HG03521 (cell line): ENCODE measurements around the gene MARK2.

ENCODE experiments used
- ATAC-seq: cut with Tn5 transposase; IDR thresholded peaks from one replicate; pipeline ENCODE4 v1.9.1; 2021; ENCODE audit warnings: mild to moderate bottlenecking, moderate library complexity; ENCODE audit not compliant: unreplicated experiment

Gene MARK2

GRCh38 chr11:63920126-63920938, 81.4 kb downstream of the MARK2 start:
- no peak for ATAC-seq

- ATAC-seq, result no peak
Measured at GRCh38 chr11:63920939-63921417, 82.1 kb downstream of the MARK2 start.

GRCh38 chr11:63922673-63923192, 83.8 kb downstream of the MARK2 start:
- ATAC-seq, result no peak

- ATAC-seq, result no peak
Measured at GRCh38 chr11:63923319-63923718, 84.4 kb downstream of the MARK2 start.

- ATAC-seq, result no peak
Measured at GRCh38 chr11:63929616-63930015, 90.7 kb downstream of the MARK2 start.

GRCh38 chr11:63931045-63931444, 92.1 kb downstream of the MARK2 start:
- ATAC-seq, result no peak

- no peak for ATAC-seq
Measured at GRCh38 chr11:63931876-63932275, 93.0 kb downstream of the MARK2 start.

- ATAC-seq, result no peak
Measured at GRCh38 chr11:63933459-63933858, 94.5 kb downstream of the MARK2 start.

GRCh38 chr11:63937713-63938478, 99.0 kb downstream of the MARK2 start:
- peak; percentile 1 for ATAC-seq

GRCh38 chr11:63938479-63939396, 99.8 kb downstream of the MARK2 start, which contains the start of gene NAA40:
Gene NAA40 (plus strand): TSS chr11:63939002. CDS start chr11:63939097, 95 bp downstream.
- ATAC-seq, result peak; percentile 93

- ATAC-seq, result no peak
Measured at GRCh38 chr11:63939397-63939891, 100.5 kb downstream of the MARK2 start.

GRCh38 chr11:63940786-63941185, 101.9 kb downstream of the MARK2 start:
- no peak for ATAC-seq

- no peak for ATAC-seq
Measured at GRCh38 chr11:63941901-63942300, 103.0 kb downstream of the MARK2 start.

GRCh38 chr11:63942803-63943202, 103.9 kb downstream of the MARK2 start:
- ATAC-seq, result no peak

GRCh38 chr11:63944987-63945386, 106.1 kb downstream of the MARK2 start:
- no peak for ATAC-seq

GRCh38 chr11:63945477-63946163, 106.7 kb downstream of the MARK2 start:
- no peak for ATAC-seq

- ATAC-seq, result no peak
Measured at GRCh38 chr11:63951779-63952536, 113.0 kb downstream of the MARK2 start.

- no peak for ATAC-seq
Measured at GRCh38 chr11:63952570-63952969, 113.7 kb downstream of the MARK2 start.

GRCh38 chr11:63958008-63958407, 119.1 kb downstream of the MARK2 start:
- no peak for ATAC-seq
